Activated T-helper 17 cell treated with anti-CD3 and anti-CD28 coated beads, Interleukin-2, amount 50 U/mL, for 72 hours (primary cell): Measurements from ENCODE around the gene PRLH. TPM values are rescaled to one million over a fixed set of nuclear protein-coding genes. Genes with fewer than 3 reads are reported as not detected.
"Not testable (repeated sequence)": the region's sequence is repeated elsewhere in the genome, so short reads cannot be mapped to it uniquely, and the experiment has no call there.

Experiments used
- ATAC-seq: fragments of 150-1000 bp; cut with Tn5 transposase; replicated peaks from 2 replicates; pipeline ENCODE4 v1.10.0; 2021; ENCODE audit warnings: mild to moderate bottlenecking, moderate library complexity
- H3K27ac Mint-ChIP-seq: one replicate; pipeline ENCODE4 v1.8.0; 2022; ENCODE audit warnings: mixed read lengths
- H3K27me3 Mint-ChIP-seq: one replicate; pipeline ENCODE4 v1.8.0; 2022; ENCODE audit warnings: mixed read lengths
- H3K36me3 Mint-ChIP-seq: one replicate; pipeline ENCODE4 v1.8.0; 2022; ENCODE audit warnings: low read depth, mild to moderate bottlenecking, mixed read lengths
- H3K4me1 Mint-ChIP-seq: one replicate; pipeline ENCODE4 v1.8.0; 2022; ENCODE audit warnings: mixed read lengths
- H3K4me3 Mint-ChIP-seq: one replicate; pipeline ENCODE4 v1.8.0; 2022; ENCODE audit warnings: mild to moderate bottlenecking, mixed read lengths
- H3K9me3 Mint-ChIP-seq: one replicate; pipeline ENCODE4 v1.8.0; 2022; ENCODE audit warnings: mixed read lengths
- total RNA-seq, 2 donors: library from RNA; stranded (reverse); gene quantifications; one replicate each; pipeline ENCODE4 v1.2.3, GENCODE V29; 2022

Gene PRLH
- total RNA-seq, 2 donors from 2014 or later, result not detected

- Mint-ChIP-seq H3K27me3 (no peaks in the 10 kb centered on the region), H3K27ac (no peak overlapping the region), H3K9me3 (no peaks in the 10 kb centered on the region), H3K4me1 (peaks cover 8% of the 10 kb centered on the region), H3K36me3 (no peaks in the 10 kb centered on the region), H3K4me3 (no peak overlapping the region)
- ATAC-seq, result no peak
Measured at GRCh38 chr2:237604960-237605359, 38.6 kb downstream of the PRLH start.

DNA sequence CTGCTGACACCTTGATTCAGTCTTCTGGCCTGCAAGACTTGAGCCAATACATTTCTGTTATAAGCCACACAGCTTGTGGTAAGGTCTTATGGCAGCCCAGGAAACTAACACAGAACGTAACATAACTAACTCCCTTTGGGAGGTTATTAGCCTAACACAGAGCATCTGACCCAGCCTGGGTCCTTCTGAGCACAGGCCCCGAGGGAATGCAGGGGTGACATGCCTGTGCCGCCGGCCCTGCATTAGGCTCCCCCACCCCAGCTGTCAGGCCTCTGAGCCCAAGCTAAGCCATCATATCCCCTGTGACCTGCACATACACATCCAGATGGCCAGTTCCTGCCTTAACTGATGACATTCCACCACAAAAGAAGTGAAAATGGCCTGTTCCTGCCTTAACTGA, 40.1 kb downstream of the PRLH start:
- not testable (repeated sequence) for H3K4me3 Mint-ChIP-seq, H3K36me3 Mint-ChIP-seq, H3K4me1 Mint-ChIP-seq, H3K27me3 Mint-ChIP-seq, H3K27ac Mint-ChIP-seq, ATAC-seq, H3K9me3 Mint-ChIP-seq

DNA sequence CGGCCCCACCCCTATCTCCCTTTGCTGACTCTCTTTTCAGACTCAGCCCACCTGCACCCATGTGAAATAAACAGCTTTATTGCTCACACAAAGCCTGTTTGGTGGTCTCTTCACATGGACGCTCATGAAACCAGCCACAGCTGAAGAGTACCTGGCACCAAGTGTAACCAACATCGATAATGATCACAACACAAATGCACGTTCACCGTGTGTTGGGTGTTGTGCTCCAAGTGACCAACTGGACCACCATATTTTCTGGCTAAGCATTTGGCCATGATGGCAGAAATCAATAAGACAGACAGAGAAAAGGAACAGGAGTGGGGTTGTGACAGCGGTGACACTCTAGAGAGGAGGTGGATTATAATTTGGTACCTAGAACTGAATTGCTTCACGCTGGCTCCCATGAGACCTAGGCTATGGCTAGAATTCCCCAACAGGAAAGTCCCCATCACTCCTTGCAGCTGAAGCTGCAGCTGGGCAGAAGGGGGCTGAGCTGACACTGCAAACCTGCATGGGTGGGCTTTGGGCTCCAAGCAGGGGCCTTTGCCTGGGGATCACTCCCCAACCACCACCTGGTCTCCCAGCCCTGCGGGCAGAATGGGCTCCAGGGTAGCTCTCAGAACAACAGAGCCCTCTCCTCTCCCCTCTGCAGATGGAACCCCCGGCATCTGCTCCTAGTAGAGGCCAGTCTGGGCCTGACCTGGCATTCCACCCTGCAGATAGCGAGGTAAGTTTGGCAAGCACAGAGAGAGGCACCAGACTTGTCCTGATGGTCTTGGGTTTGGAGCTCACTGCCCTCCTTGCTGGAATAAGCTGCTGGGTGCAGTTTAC, 46.4 kb downstream of the PRLH start:
- no peaks in the 10 kb centered on the region for H3K9me3 Mint-ChIP-seq
- H3K4me1 Mint-ChIP-seq, result peaks cover 5% of the 10 kb centered on the region
- H3K27ac Mint-ChIP-seq, result no peak overlapping the region
- H3K4me3 Mint-ChIP-seq, result no peak overlapping the region
- ATAC-seq, result no peak
- no peaks in the 10 kb centered on the region for H3K27me3 Mint-ChIP-seq
- H3K36me3 Mint-ChIP-seq, result no peaks in the 10 kb centered on the region

DNA sequence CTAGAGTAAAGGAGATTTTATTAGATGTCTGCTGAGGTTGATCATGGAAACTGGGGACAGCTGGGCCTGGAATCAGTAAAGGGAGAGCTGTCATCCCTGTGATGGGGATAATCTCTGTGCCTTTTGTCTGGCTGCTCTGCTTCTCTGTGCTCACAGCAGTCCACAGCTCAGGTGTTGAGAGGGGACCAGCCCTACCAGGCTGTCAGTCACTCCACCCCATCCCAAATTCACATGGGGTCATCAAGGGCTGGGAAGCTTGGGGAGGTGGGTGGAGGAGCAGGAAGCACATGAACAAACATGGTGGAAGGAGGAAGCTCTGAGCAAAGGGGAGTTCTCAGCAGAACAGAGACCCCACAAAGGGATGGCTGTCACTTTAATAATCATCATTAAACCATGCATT, 47.3 kb downstream of the PRLH start:
- no peaks in the 10 kb centered on the region for H3K27me3 Mint-ChIP-seq
- no peak overlapping the region for H3K4me3 Mint-ChIP-seq
- H3K9me3 Mint-ChIP-seq, result no peaks in the 10 kb centered on the region
- H3K36me3 Mint-ChIP-seq, result no peaks in the 10 kb centered on the region
- no peak for ATAC-seq
- H3K27ac Mint-ChIP-seq, result no peak overlapping the region
- peaks cover 9% of the 10 kb centered on the region for H3K4me1 Mint-ChIP-seq

DNA sequence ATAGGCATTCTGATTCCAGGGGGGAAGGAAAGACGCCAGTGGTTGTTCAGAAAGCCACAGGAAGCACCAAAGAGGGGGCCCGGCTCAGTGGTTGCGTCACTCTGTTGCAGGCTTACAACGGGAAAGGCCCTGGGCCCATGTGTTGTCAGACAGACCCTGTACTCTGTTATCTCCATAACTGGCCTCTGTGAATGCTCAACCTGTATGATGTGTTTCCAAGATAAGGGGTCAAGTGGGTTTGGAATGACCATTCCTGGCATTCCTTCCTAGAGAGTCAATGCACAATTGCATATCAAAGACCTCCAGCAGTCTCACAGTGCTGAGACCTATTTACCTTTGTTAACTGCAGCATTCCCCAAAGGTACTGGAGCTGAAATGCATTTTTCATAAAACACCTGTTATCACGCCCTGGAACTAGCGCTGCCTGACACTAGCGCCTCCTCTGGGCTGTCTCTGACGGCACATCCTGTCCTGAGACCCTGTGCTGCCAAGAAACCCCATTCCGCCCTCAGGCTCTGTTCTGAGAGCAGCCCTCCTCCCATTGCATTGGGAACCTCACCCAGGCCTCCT, 47.9 kb downstream of the PRLH start:
- Mint-ChIP-seq H3K9me3 (no peaks in the 10 kb centered on the region), H3K27ac (no peak overlapping the region), H3K4me3 (no peak overlapping the region), H3K4me1 (peaks cover 9% of the 10 kb centered on the region), H3K36me3 (no peaks in the 10 kb centered on the region), H3K27me3 (no peaks in the 10 kb centered on the region)
- no peak for ATAC-seq

DNA sequence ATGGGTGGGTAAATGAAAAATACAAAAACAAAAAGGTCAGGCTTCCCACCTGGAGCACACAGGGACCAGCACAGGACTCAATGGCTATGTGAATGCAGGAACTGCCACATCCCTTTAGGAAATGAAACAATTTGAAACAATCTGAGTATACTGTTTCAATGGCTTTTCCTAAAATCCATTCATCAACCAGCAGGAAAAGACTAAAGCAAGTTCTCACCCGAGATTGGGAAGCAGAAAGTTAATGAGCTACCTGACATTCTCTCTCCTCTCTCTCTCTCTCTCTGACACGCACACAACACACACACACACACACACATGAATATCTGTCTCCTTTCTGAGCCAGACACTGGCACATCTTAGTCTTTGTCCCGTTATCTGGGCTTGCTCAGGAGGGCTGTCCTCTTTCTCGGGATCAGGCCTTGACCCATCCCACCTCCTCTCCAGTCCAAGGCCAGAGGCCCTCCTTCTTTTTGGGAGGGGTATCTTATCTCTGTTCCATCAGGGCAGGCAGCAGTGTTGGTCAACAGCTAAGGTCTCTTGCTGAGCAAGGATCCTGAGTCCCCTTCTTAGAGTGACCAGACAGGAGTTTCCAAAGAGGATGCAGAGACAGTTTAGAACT, 49.4 kb downstream of the PRLH start:
- peaks cover 9% of the 10 kb centered on the region for H3K4me1 Mint-ChIP-seq
- no peaks in the 10 kb centered on the region for H3K36me3 Mint-ChIP-seq
- no peaks in the 10 kb centered on the region for H3K27me3 Mint-ChIP-seq
- H3K27ac Mint-ChIP-seq, result no peak overlapping the region
- H3K9me3 Mint-ChIP-seq, result no peaks in the 10 kb centered on the region
- no peak for ATAC-seq
- H3K4me3 Mint-ChIP-seq, result no peak overlapping the region

DNA sequence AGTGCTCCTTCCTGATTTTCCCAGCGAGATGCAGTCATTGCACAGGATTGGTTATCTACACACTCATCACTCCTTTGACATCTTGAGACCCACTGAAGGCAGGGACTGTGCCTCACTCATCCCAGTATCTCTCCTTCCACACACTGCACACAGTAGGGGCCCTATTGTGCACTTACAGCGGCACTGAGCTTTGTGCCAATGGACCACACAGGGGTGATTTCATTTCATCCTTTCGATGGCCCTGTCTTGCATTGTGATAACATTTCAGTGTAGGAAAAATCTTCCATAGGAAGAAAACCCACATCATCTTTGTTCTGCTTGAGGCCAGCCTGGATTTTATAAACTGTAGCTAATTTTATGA, 50.0 kb downstream of the PRLH start:
- H3K36me3 Mint-ChIP-seq, result no peaks in the 10 kb centered on the region
- no peak overlapping the region for H3K4me3 Mint-ChIP-seq
- peaks cover 9% of the 10 kb centered on the region for H3K4me1 Mint-ChIP-seq
- H3K9me3 Mint-ChIP-seq, result no peaks in the 10 kb centered on the region
- no peaks in the 10 kb centered on the region for H3K27me3 Mint-ChIP-seq
- ATAC-seq, result no peak
- H3K27ac Mint-ChIP-seq, result no peak overlapping the region

Other genes starting within 250 kb of the PRLH start
- gene COL6A3, start 152.4 kb upstream of the PRLH start, total RNA-seq, result 10 to 100 TPM; 10.6 to 30.7 TPM
- not detected for gene MLPH, start 79.3 kb upstream of the PRLH start, total RNA-seq
- gene RAB17, start 24.2 kb downstream of the PRLH start, total RNA-seq, result 1 to 10 TPM in 1 of 2 donors, under 1 TPM in 1; 0.43 to 2.5 TPM
- 100 to 1,000 TPM; 271 to 319 TPM for gene LRRFIP1, start 61.0 kb downstream of the PRLH start, total RNA-seq
- gene RBM44, start 232.2 kb downstream of the PRLH start, total RNA-seq, result 1 to 10 TPM; 2.1 to 3.9 TPM